ENCODE results near the gene MRTFA. TPM values are rescaled to one million over a fixed set of nuclear protein-coding genes. Genes with fewer than 3 reads are reported as not detected.
"Not testable (repeated sequence)": the region's sequence is repeated elsewhere in the genome, so short reads cannot be mapped to it uniquely, and the experiment has no call there.

The MRTFA gene
- total RNA-seq, 4 donors from 2014 or later: 81.6 to 109 (median 94.5) TPM

GRCh38 chr22:40679964-40680818 is 43.7 kb upstream of the MRTFA start:
- WGBS: 55% methylated on average over 9 of the region's 9 CpGs
- peak overlapping the region; percentile 35 for H3K4me3 ChIP-seq
- DNase-seq (ENCODE audit: low spot score in 2 of 2): no peak
- H3K9me3 ChIP-seq: no peaks in the 10 kb centered on the region
- no peaks in the 10 kb centered on the region for H3K36me3 ChIP-seq
- H3K27ac ChIP-seq: no peak overlapping the region
- H3K4me1 ChIP-seq: peaks cover 30% of the 10 kb centered on the region
- no peak for TF ChIP-seq POLR2A (IDR thresholded peaks at IDR 0.05)
- no peak for TF ChIP-seq EP300 (IDR thresholded peaks at IDR 0.05)
- no peaks in the 10 kb centered on the region for H3K27me3 ChIP-seq

DNA sequence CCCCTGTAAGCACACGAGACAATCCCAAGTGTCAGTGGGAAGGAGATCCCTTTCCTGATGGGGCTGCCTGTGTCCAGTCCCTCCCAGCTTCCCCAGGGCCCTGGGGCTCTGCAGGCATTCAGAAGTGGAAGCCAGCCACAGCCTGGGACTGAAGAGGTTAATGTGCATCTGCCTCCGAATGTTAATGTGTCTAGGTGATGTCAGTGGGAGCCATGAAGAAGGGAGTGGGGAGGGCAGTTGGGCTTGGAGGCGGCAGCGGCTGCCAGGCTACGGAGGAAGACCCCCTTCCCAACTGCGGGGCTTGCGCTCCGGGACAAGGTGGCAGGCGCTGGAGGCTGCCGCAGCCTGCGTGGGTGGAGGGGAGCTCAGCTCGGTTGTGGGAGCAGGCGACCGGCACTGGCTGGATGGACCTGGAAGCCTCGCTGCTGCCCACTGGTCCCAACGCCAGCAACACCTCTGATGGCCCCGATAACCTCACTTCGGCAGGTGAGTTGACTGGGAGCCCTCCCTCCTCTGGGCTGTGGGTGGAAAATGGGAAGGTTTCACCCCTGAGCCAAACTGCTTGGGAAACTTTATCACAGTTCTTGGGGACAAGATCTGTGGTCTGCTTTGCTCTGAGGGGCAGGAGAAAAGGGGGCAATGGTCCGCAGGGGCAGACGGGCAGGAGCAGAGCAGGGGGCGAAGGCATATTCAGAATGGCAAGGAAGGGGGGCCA is 42.9 kb upstream of the MRTFA start, which contains the start of gene MCHR1:
MCHR1 (plus strand) TSS at position 236 of the 715 bp plus-strand sequence; CDS start at position 405, 169 bp downstream.
- WGBS: 38% methylated on average over 10 of the region's 21 CpGs
- no peak within 1 kb of the TSS for H3K27ac ChIP-seq
- no peaks in the 10 kb centered on the region for H3K27me3 ChIP-seq
- H3K4me3 ChIP-seq: peak within 1 kb of the TSS; percentile 35
- DNase-seq (ENCODE audit: low spot score in 2 of 2): no peak
- no peaks in the 10 kb centered on the region for H3K9me3 ChIP-seq
- H3K36me3 ChIP-seq: no peaks in the 10 kb centered on the region
- peaks cover 30% of the 10 kb centered on the region for H3K4me1 ChIP-seq
- TF ChIP-seq POLR2AphosphoS5 (IDR thresholded peaks at IDR 0.05) (no peak), POLR2A (IDR thresholded peaks at IDR 0.05) (no peak), EP300 (IDR thresholded peaks at IDR 0.05) (no peak)
- TF ChIP-seq, protein P1, sequence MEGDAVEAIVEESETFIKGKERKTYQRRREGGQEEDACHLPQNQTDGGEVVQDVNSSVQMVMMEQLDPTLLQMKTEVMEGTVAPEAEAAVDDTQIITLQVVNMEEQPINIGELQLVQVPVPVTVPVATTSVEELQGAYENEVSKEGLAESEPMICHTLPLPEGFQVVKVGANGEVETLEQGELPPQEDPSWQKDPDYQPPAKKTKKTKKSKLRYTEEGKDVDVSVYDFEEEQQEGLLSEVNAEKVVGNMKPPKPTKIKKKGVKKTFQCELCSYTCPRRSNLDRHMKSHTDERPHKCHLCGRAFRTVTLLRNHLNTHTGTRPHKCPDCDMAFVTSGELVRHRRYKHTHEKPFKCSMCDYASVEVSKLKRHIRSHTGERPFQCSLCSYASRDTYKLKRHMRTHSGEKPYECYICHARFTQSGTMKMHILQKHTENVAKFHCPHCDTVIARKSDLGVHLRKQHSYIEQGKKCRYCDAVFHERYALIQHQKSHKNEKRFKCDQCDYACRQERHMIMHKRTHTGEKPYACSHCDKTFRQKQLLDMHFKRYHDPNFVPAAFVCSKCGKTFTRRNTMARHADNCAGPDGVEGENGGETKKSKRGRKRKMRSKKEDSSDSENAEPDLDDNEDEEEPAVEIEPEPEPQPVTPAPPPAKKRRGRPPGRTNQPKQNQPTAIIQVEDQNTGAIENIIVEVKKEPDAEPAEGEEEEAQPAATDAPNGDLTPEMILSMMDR (IDR thresholded peaks at IDR 0.05): no peak

GRCh38 chr22:40678493-40679248 is 42.2 kb upstream of the MRTFA start:
- no peaks in the 10 kb centered on the region for H3K9me3 ChIP-seq
- WGBS: 81% methylated on average over 7 of the region's 14 CpGs
- H3K4me3 ChIP-seq: peak overlapping the region; percentile 35

DNA sequence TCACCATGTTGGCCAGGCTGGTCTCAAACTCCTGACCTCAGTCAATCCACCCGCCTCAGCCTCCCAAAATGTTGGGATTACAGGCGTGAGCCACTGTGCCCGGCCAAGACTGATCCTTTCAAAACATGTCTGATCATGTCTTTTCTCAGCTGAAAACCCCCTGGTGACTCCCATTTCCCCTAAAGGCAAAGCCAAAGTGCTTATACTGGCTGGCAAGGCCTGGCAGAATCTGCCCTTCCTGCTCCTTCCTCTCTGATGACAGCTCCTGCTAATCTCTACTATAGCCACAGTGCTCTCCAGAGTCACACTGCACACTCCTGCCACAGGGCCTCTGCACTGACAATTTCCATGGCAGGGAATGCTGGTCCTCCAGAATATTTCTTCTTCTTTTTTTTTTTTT is 40.1 kb upstream of the MRTFA start:
- Histone ChIP-seq H3K4me3 (no peak overlapping the region), H3K27me3 (no peaks in the 10 kb centered on the region), H3K36me3 (no peaks in the 10 kb centered on the region), H3K4me1 (peaks cover 19% of the 10 kb centered on the region), H3K9me3 (no peaks in the 10 kb centered on the region), H3K27ac (no peak overlapping the region)
- no peak for TF ChIP-seq POLR2AphosphoS5 (IDR thresholded peaks at IDR 0.05)
- TF ChIP-seq, protein P1 (IDR thresholded peaks at IDR 0.05): no peak
- TF ChIP-seq EP300 (IDR thresholded peaks at IDR 0.05): no peak
- no peak for TF ChIP-seq POLR2A (IDR thresholded peaks at IDR 0.05)
- no peak for DNase-seq (ENCODE audit: low spot score in 2 of 2)
- WGBS: 66% methylated on average over 3 of the region's 3 CpGs

More at GRCh38 chr22:40678493-40679248, 42.2 kb upstream of the MRTFA start:
- Histone ChIP-seq H3K36me3 (no peaks in the 10 kb centered on the region), H3K27me3 (no peaks in the 10 kb centered on the region), H3K4me1 (peaks cover 30% of the 10 kb centered on the region), H3K27ac (no peak overlapping the region)
- TF ChIP-seq, protein P1 (IDR thresholded peaks at IDR 0.05): no peak
- TF ChIP-seq EP300 (IDR thresholded peaks at IDR 0.05) (no peak), POLR2AphosphoS5 (IDR thresholded peaks at IDR 0.05) (no peak), POLR2A (IDR thresholded peaks at IDR 0.05) (no peak)
- no peak for DNase-seq (ENCODE audit: low spot score in 2 of 2)

- not testable (repeated sequence) for H3K4me3 ChIP-seq; H3K9me3 ChIP-seq; H3K27ac ChIP-seq; H3K27me3 ChIP-seq; H3K36me3 ChIP-seq; DNase-seq (ENCODE audit: low spot score in 2 of 2)
- peaks cover 19% of the 10 kb centered on the region for H3K4me1 ChIP-seq
- 94% methylated on average over 4 of the region's 4 CpGs for whole genome bisulfite sequencing
These were observed 39.6 kb upstream of the MRTFA start for GRCh38 chr22:40676166-40676565.
